ENCODE results near the gene OR5B2.
"Not testable (repeated sequence)": the region's sequence is repeated elsewhere in the genome, so short reads cannot be mapped to it uniquely, and the experiment has no call there.

OR5B2 gene

GRCh38 chr11:58428021-58428420 lies at the start of gene OR5B2:
Gene OR5B2, minus strand, starts transcription at chr11:58428121. Its CDS starts 4,860 bp downstream, at chr11:58423261.
- H3K9me3 ChIP-seq (ENCODE audit: control insufficient read depth, insufficient read depth, low read length), result no peaks in the 10 kb centered on the region
- no peaks in the 10 kb centered on the region for H3K36me3 ChIP-seq (ENCODE audit: insufficient read depth, low read length)
- peaks cover 7% of the 10 kb centered on the region; the same call in 1 of the 2 replicates for H3K4me1 ChIP-seq (ENCODE audit: insufficient read depth, low read length)
- H3K9ac ChIP-seq (ENCODE audit: low read depth, low read length), result no peak within 1 kb of the TSS

DNA sequence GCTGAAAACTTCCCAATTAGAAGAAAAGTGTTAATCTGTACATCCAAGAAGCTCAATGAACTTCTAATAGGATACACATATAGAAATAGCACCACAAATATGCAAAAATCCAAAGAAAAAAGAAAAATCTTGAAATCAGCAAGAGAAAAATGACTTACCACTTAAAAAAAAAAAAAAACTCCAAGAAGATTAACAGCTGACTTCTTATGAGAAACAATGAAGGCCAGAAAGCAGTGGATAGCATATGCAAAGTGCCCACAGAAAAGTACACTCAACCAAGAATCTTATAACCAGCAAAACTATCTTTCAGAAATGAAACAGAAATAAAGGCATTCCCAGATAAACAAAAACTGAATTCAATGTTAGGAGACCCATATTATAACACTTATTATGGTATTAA lies 44.0 kb upstream of the OR5B2 start:
- no peak overlapping the region for H3K9ac ChIP-seq (ENCODE audit: low read depth, low read length)
- no peaks in the 10 kb centered on the region for H3K36me3 ChIP-seq (ENCODE audit: insufficient read depth, low read length)
- H3K9me3 ChIP-seq (ENCODE audit: control insufficient read depth, insufficient read depth, low read length), result peaks cover 6% of the 10 kb centered on the region
- no peaks in the 10 kb centered on the region for H3K4me1 ChIP-seq (ENCODE audit: insufficient read depth, low read length)

DNA sequence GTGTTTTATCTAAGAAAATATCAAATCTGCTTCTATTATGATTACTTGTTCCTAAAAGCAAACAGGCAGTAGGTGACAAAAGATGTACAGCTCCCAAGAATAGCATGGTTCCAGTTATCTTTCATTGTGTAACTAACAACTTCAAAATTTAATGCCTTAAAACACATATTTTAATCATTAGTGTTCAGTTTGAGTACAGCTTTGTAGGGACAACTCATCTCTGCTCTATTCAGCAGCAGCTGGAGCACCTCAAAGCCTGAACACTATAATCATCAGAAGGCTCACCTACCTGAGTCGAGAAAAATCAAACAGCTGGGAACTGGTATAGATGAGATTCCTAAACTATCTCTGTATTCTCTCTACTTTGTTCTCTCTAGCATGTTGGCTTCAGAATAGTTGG lies 38.4 kb upstream of the OR5B2 start:
- H3K9me3 ChIP-seq (ENCODE audit: control insufficient read depth, insufficient read depth, low read length), result peaks cover 4% of the 10 kb centered on the region
- no peaks in the 10 kb centered on the region for H3K36me3 ChIP-seq (ENCODE audit: insufficient read depth, low read length)
- no peak overlapping the region for H3K9ac ChIP-seq (ENCODE audit: low read depth, low read length)
- H3K4me1 ChIP-seq (ENCODE audit: insufficient read depth, low read length), result no peaks in the 10 kb centered on the region

DNA sequence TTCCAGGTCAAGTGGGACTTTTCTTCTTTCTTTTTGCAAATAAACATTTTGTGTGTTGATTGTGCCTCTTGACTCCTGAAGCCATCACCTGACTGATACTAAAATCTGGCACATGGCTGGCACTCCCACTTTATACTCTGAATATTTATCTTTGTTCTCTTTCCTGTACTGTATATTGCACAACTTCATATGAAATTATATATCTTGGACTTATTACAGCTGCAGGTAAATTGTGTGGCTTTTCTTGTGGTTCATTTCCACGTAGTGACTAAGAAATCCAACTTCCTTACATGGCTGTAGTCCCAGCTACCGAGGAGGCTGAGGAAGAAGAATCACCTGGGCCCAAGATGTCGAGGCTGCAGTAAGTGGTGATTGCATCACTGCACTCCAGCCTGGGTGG lies 37.8 kb upstream of the OR5B2 start:
- Histone ChIP-seq H3K4me1 (ENCODE audit: insufficient read depth, low read length) (no peaks in the 10 kb centered on the region), H3K36me3 (ENCODE audit: insufficient read depth, low read length) (no peaks in the 10 kb centered on the region), H3K9ac (ENCODE audit: low read depth, low read length) (no peak overlapping the region), H3K9me3 (ENCODE audit: control insufficient read depth, insufficient read depth, low read length) (no peaks in the 10 kb centered on the region; the same call in 1 of the 2 replicates)

DNA sequence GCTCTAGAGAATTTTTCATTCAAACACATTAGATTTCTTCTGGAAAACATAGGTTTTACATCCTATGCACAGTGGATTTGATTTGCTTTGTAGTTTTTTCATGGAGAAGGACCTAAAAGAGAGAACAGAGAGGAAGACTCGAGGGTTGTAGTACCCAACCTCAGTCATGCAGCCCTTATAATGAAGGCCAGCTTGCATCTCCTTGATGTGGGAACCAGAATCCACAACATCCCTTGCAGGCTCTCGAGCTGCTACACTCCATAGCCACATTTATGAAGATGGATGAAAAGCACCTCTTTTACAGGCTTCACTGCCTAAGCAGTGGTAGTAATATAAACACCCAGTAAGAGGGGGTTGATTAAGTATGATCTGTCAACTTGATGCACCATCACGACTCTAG lies 23.7 kb upstream of the OR5B2 start:
- H3K9me3 ChIP-seq (ENCODE audit: control insufficient read depth, insufficient read depth, low read length), result no peaks in the 10 kb centered on the region
- H3K4me1 ChIP-seq (ENCODE audit: insufficient read depth, low read length), result no peaks in the 10 kb centered on the region
- H3K9ac ChIP-seq (ENCODE audit: low read depth, low read length), result no peak overlapping the region
- no peaks in the 10 kb centered on the region for H3K36me3 ChIP-seq (ENCODE audit: insufficient read depth, low read length)

- no peaks in the 10 kb centered on the region for H3K9me3 ChIP-seq (ENCODE audit: control insufficient read depth, insufficient read depth, low read length)
- no peaks in the 10 kb centered on the region for H3K36me3 ChIP-seq (ENCODE audit: insufficient read depth, low read length)
- no peak overlapping the region for H3K9ac ChIP-seq (ENCODE audit: low read depth, low read length)
- H3K4me1 ChIP-seq (ENCODE audit: insufficient read depth, low read length), result no peaks in the 10 kb centered on the region
Observed at GRCh38 chr11:58446294-58446693, 18.4 kb upstream of the OR5B2 start.

- H3K9me3 ChIP-seq (ENCODE audit: control insufficient read depth, insufficient read depth, low read length), result no peaks in the 10 kb centered on the region
- H3K4me1 ChIP-seq (ENCODE audit: insufficient read depth, low read length), result no peaks in the 10 kb centered on the region
- H3K36me3 ChIP-seq (ENCODE audit: insufficient read depth, low read length), result no peaks in the 10 kb centered on the region
- H3K9ac ChIP-seq (ENCODE audit: low read depth, low read length), result no peak overlapping the region
Observed at GRCh38 chr11:58444300-58444699, 16.4 kb upstream of the OR5B2 start.

- H3K36me3 ChIP-seq (ENCODE audit: insufficient read depth, low read length), result no peaks in the 10 kb centered on the region
- H3K9me3 ChIP-seq (ENCODE audit: control insufficient read depth, insufficient read depth, low read length), result no peaks in the 10 kb centered on the region
- no peak within 1 kb of the TSS for H3K9ac ChIP-seq (ENCODE audit: low read depth, low read length)
- H3K4me1 ChIP-seq (ENCODE audit: insufficient read depth, low read length), result no peaks in the 10 kb centered on the region
Observed at GRCh38 chr11:58442136-58442535, 14.2 kb upstream of the OR5B2 start, which contains the start of gene OR5B12. Gene OR5B12, minus strand, starts transcription at chr11:58442236. Its CDS starts 2,085 bp downstream, at chr11:58440151.

GRCh38 chr11:58438486-58438885 lies 10.6 kb upstream of the OR5B2 start:
- Histone ChIP-seq H3K9ac (ENCODE audit: low read depth, low read length) (no peak overlapping the region), H3K36me3 (ENCODE audit: insufficient read depth, low read length) (no peaks in the 10 kb centered on the region), H3K4me1 (ENCODE audit: insufficient read depth, low read length) (no peaks in the 10 kb centered on the region), H3K9me3 (ENCODE audit: control insufficient read depth, insufficient read depth, low read length) (no peaks in the 10 kb centered on the region; the same call in 1 of the 2 replicates)

GRCh38 chr11:58434217-58434616 lies 6.3 kb upstream of the OR5B2 start:
- no peaks in the 10 kb centered on the region for H3K36me3 ChIP-seq (ENCODE audit: insufficient read depth, low read length)
- H3K9ac ChIP-seq (ENCODE audit: low read depth, low read length), result no peak overlapping the region
- H3K9me3 ChIP-seq (ENCODE audit: control insufficient read depth, insufficient read depth, low read length), result no peaks in the 10 kb centered on the region; the same call in 1 of the 2 replicates
- H3K4me1 ChIP-seq (ENCODE audit: insufficient read depth, low read length), result no peaks in the 10 kb centered on the region

DNA sequence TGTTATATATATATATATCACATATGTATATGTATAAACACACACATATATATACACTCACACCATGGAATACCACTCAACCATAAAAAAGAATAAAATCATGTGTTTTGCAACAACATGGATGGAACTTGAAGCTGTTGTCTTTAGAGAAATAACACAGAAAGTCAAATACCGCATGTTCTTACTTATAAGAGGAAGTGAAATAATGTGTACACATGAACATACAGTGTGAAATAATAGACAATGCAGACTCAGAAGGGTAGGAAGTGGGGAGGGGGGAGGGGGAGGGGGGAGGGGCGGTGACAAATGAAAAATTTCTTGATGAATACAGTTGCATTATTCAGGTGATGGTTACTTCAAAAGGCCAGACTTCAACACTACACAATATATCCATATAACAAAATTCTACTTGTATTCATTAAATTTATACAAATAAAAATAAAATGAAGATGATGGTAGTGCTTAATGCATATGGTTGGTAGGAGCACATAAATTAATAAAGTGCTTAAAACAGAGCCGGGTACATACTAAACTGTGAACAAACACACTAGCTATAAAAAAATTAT lies 5.8 kb upstream of the OR5B2 start:
- no peaks in the 10 kb centered on the region for H3K36me3 ChIP-seq (ENCODE audit: insufficient read depth, low read length)
- no peak overlapping the region for H3K9ac ChIP-seq (ENCODE audit: low read depth, low read length)
- no peaks in the 10 kb centered on the region; the same call in 1 of the 2 replicates for H3K9me3 ChIP-seq (ENCODE audit: control insufficient read depth, insufficient read depth, low read length)
- no peaks in the 10 kb centered on the region for H3K4me1 ChIP-seq (ENCODE audit: insufficient read depth, low read length)

GRCh38 chr11:58429273-58429672 lies 1.4 kb upstream of the OR5B2 start:
- no peaks in the 10 kb centered on the region for H3K9me3 ChIP-seq (ENCODE audit: control insufficient read depth, insufficient read depth, low read length)
- no peaks in the 10 kb centered on the region; the same call in 1 of the 2 replicates for H3K4me1 ChIP-seq (ENCODE audit: insufficient read depth, low read length)
- no peak overlapping the region for H3K9ac ChIP-seq (ENCODE audit: low read depth, low read length)
- H3K36me3 ChIP-seq (ENCODE audit: insufficient read depth, low read length), result no peaks in the 10 kb centered on the region

DNA sequence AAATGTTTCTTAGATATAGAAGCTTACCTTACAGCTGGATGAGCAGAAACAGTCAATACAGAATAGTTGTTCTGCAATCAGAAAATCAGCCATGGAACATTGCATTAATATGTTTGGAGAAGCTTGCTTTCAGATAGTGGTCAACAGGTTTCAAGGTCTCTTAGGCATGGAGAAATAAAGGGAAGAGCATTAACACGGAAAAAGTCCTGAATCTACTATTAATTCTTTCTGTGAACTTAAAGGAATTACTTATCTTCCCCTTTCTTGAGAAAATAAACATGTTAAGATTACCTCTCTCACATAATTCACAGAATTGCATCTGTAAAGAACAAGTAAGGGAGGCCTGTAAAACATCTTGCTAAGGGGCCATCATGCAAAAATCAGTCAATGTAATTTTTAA lies 21.1 kb downstream of the OR5B2 start, which contains the start of gene OR5B3:
Gene OR5B3, minus strand, starts transcription at position 101 of the 400 bp plus-strand sequence. CDS start 3,465 bp downstream, outside the sequence.
- no peaks in the 10 kb centered on the region for H3K36me3 ChIP-seq (ENCODE audit: insufficient read depth, low read length)
- no peaks in the 10 kb centered on the region for H3K4me1 ChIP-seq (ENCODE audit: insufficient read depth, low read length)
- H3K9ac ChIP-seq (ENCODE audit: low read depth, low read length), result no peak within 1 kb of the TSS
- H3K9me3 ChIP-seq (ENCODE audit: control insufficient read depth, insufficient read depth, low read length), result no peaks in the 10 kb centered on the region

DNA sequence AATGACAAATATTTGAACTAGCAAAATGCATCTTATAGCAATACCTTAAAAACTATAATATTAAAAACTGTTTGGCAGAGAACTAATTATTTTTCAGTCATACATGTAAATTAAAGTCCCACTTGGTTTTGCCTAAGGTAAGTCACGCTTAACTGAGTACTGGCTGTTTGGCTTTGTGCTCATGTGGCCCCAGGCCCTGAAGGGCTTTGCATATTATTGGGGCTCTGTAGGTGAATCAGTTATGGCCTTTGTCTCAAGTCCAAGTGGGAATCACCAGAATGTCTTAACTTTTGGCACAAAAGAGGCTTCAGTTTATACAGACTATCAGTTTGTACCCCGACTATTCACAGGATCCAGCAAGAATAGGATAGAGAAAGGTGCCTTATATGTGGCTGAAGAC lies 28.3 kb downstream of the OR5B2 start:
- not testable (repeated sequence) for H3K36me3 ChIP-seq (ENCODE audit: insufficient read depth, low read length)

DNA sequence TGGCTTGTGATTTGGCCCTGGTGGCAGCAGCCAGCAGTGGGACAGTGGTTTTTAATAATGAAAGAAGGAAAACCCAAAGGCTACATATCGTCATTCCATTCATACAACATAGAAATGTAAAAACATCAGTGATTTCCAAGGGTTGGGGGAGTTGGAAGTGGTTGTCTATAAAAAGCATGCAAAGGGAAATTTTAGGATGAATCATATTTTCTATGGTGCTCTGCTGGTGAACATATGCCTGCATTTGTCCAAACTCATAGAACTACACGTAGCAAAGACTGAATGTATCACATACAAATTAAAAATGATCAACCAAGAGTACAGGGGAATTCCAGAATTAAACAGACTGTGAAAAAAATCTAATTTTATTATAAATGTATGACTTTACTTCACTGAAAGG lies 32.3 kb downstream of the OR5B2 start:
- Histone ChIP-seq H3K4me1 (ENCODE audit: insufficient read depth, low read length) (no peaks in the 10 kb centered on the region), H3K9ac (ENCODE audit: low read depth, low read length) (no peak overlapping the region), H3K36me3 (ENCODE audit: insufficient read depth, low read length) (no peaks in the 10 kb centered on the region), H3K9me3 (ENCODE audit: control insufficient read depth, insufficient read depth, low read length) (no peaks in the 10 kb centered on the region)

More for the DNA sequence above, 28.3 kb downstream of the OR5B2 start:
- H3K4me1 ChIP-seq (ENCODE audit: insufficient read depth, low read length); H3K9me3 ChIP-seq (ENCODE audit: control insufficient read depth, insufficient read depth, low read length); H3K9ac ChIP-seq (ENCODE audit: low read depth, low read length): not testable (repeated sequence)

Data from ES-I3 (cell line).